Liver (tissue), 3 donors: ENCODE measurements around the gene ESRRB.

Source experiments
- ATF3 ChIP-seq: IDR thresholded peaks from 2 replicates; pipeline ENCODE4 v1.6.1; 2016; ENCODE audit warnings: antibody characterized with exemption
- GABPA ChIP-seq, 2 donors: IDR thresholded peaks in 1 of 2; conservative IDR thresholded peaks in 1 of 2; 2 replicates each; pipeline ENCODE4 v1.6.1; 2016; ENCODE audit warnings: antibody characterized with exemption in 2 of 2, mild to moderate bottlenecking in 1 of 2, moderate library complexity in 1 of 2
- NR2F2 ChIP-seq: IDR thresholded peaks from 2 replicates; pipeline ENCODE4 v1.6.1; 2016; ENCODE audit warnings: antibody characterized with exemption
- RAD21 ChIP-seq, 2 donors: IDR thresholded peaks; 2 replicates each; pipeline ENCODE4 v1.6.1; 2016; ENCODE audit warnings: antibody characterized with exemption in 2 of 2, mild to moderate bottlenecking in 2 of 2
- REST ChIP-seq: IDR thresholded peaks from 2 replicates; pipeline ENCODE4 v1.6.1; 2016; ENCODE audit warnings: antibody characterized with exemption, mild to moderate bottlenecking
- SP1 ChIP-seq: IDR thresholded peaks from 2 replicates; pipeline ENCODE4 v1.6.1; 2018; ENCODE audit warnings: antibody characterized with exemption, mild to moderate bottlenecking
- YY1 ChIP-seq: IDR thresholded peaks from 2 replicates; pipeline ENCODE4 v1.6.1; 2016; ENCODE audit warnings: antibody characterized with exemption, mild to moderate bottlenecking
- TF ChIP-seq, protein P1 (sequence below): fragments of 150-350 bp; IDR thresholded peaks from 2 replicates; pipeline ENCODE4 v1.5.1; 2017; ENCODE audit warnings: improper control_type of control experiment, low read depth, low read length; ENCODE audit not compliant: missing input control
- TF ChIP-seq, protein P2 (sequence below): IDR thresholded peaks from 2 replicates; pipeline ENCODE4 v1.6.1; 2016; ENCODE audit warnings: antibody characterized with exemption
- donor health status: healthy.
- donor health status: healthy.

DNA sequence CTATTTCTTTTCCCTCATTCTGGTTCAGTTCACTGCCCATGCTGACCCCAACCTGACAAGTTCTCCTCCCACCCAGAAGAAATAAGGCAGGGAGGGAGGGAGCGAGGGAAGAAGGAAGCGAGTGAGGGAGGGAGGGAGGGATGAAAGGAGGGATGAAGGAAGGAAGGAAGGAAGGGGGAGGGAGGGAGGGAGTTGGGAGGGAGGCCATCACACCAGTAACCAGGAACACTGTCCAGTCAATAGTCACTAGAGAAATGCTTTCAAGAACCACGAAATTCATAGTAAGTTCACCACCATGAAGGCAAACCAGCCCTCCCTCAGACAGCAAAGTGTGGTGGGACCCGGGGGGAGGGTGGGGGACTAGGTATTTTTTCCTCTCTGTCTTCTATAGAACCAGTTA is 142.4 kb downstream of the ESRRB start:
- TF ChIP-seq, protein P1, sequence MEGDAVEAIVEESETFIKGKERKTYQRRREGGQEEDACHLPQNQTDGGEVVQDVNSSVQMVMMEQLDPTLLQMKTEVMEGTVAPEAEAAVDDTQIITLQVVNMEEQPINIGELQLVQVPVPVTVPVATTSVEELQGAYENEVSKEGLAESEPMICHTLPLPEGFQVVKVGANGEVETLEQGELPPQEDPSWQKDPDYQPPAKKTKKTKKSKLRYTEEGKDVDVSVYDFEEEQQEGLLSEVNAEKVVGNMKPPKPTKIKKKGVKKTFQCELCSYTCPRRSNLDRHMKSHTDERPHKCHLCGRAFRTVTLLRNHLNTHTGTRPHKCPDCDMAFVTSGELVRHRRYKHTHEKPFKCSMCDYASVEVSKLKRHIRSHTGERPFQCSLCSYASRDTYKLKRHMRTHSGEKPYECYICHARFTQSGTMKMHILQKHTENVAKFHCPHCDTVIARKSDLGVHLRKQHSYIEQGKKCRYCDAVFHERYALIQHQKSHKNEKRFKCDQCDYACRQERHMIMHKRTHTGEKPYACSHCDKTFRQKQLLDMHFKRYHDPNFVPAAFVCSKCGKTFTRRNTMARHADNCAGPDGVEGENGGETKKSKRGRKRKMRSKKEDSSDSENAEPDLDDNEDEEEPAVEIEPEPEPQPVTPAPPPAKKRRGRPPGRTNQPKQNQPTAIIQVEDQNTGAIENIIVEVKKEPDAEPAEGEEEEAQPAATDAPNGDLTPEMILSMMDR: no peak
- TF ChIP-seq NR2F2 (no peak), ATF3 (no peak), SP1 (no peak), YY1 (no peak), REST (no peak), RAD21 (IDR thresholded peaks at IDR 0.05) (no peak), GABPA (IDR thresholded peaks at IDR 0.05 in 1 of 2, conservative IDR thresholded peaks at IDR 0.05 in 1 of 2) (no peak)
- TF ChIP-seq, protein P2, sequence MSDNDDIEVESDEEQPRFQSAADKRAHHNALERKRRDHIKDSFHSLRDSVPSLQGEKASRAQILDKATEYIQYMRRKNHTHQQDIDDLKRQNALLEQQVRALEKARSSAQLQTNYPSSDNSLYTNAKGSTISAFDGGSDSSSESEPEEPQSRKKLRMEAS: no peak
